Cardiac muscle cell (in vitro differentiated cells and primary cell): ENCODE results near the gene GALNT9. TPM values are rescaled to one million over a fixed set of nuclear protein-coding genes. Genes with fewer than 3 reads are reported as not detected.

ENCODE experiments used
- DNase-seq, 2 donors: peaks; one replicate each; pipeline versions ENCODE4 v3.0.0 to v3.0.0-alpha.2; 2010 to 2017; ENCODE audit warnings: low read depth in 1 of 2, low spot score in 1 of 2
- H3K27ac ChIP-seq: fragments of 200-600 bp; sonication (generic); 2 replicates; pipeline ENCODE4 v1.5.1; 2016
- H3K27me3 ChIP-seq: fragments of 200-600 bp; sonication (generic); 2 replicates; pipeline ENCODE4 v1.6.0; 2016; ENCODE audit warnings: control low read depth
- H3K36me3 ChIP-seq: fragments of 200-600 bp; sonication (generic); 2 replicates; pipeline ENCODE4 v1.5.1; 2016; ENCODE audit warnings: control low read depth
- H3K4me1 ChIP-seq: fragments of 200-600 bp; sonication (generic); 2 replicates; pipeline ENCODE4 v1.8.1; 2017; ENCODE audit warnings: low read depth, mild to moderate bottlenecking, mixed run types
- H3K4me3 ChIP-seq: fragments of 200-600 bp; sonication (generic); 2 replicates; pipeline ENCODE4 v1.5.1; 2016; ENCODE audit warnings: mild to moderate bottlenecking
- H3K9me3 ChIP-seq: fragments of 200-600 bp; sonication (generic); 2 replicates; pipeline ENCODE4 v1.5.1; 2017; ENCODE audit warnings: low read depth, mild to moderate bottlenecking, control low read depth
- polyA plus RNA-seq: library from polyadenylated mRNA; unstranded; fragments of >200 nt; fragmentation: Nextera tagmentation; extraction: Ambion mirVana; gene quantifications from 2 replicates; pipeline ENCODE4 v1.2.1, GENCODE V29; 2016
- total RNA-seq: library from RNA; depleted of rRNA; stranded (reverse); fragments of >200 nt; gene quantifications from 2 replicates; pipeline ENCODE4 v1.2.3, GENCODE V29; 2016
- TF ChIP-seq, protein P1 (sequence below): IDR thresholded peaks from 2 replicates; pipeline ENCODE4 v1.5.1; 2012; ENCODE audit warnings: low read depth, mild to moderate bottlenecking, low read length

GALNT9 gene
- total and polyA plus RNA-seq, 2 experiments from 2014 or later, result 0.42 to 0.45 TPM

DNA sequence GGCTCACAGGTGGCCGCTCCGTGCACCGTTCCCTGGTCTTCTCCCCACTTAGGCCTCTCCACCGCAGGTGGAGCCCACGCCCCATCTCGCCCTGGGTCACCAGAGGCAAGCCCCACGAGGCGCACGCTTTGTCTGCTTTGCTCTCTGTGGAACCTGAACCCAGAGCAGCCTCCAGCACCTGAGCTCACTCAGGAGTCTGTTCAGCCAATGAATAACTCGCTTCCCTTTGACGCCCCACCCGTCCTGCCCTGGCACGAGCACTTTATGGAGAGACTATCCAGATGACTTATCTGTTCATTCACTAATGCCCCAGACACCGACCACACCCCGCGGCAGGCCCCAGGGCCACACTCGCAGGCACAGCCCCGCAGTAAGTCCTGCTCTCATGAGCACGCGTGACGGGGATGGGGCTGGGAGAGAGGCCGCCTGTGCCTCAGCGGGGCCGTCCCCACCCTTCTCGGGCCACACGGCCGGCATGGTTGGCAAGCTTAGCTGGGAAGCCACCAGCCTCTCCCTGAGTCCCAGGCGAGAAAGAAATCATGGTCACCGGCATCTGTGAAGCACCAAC is 100.1 kb downstream of the GALNT9 start:
- peaks cover 10% of the 10 kb centered on the region for H3K27me3 ChIP-seq
- H3K4me3 ChIP-seq, result no peak overlapping the region
- no peak overlapping the region for H3K27ac ChIP-seq
- no peaks in the 10 kb centered on the region for H3K4me1 ChIP-seq
- TF ChIP-seq, protein P1, sequence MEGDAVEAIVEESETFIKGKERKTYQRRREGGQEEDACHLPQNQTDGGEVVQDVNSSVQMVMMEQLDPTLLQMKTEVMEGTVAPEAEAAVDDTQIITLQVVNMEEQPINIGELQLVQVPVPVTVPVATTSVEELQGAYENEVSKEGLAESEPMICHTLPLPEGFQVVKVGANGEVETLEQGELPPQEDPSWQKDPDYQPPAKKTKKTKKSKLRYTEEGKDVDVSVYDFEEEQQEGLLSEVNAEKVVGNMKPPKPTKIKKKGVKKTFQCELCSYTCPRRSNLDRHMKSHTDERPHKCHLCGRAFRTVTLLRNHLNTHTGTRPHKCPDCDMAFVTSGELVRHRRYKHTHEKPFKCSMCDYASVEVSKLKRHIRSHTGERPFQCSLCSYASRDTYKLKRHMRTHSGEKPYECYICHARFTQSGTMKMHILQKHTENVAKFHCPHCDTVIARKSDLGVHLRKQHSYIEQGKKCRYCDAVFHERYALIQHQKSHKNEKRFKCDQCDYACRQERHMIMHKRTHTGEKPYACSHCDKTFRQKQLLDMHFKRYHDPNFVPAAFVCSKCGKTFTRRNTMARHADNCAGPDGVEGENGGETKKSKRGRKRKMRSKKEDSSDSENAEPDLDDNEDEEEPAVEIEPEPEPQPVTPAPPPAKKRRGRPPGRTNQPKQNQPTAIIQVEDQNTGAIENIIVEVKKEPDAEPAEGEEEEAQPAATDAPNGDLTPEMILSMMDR, result no peak
- no peaks in the 10 kb centered on the region for H3K9me3 ChIP-seq
- H3K36me3 ChIP-seq, result no peaks in the 10 kb centered on the region
- DNase-seq, result no peak

DNA sequence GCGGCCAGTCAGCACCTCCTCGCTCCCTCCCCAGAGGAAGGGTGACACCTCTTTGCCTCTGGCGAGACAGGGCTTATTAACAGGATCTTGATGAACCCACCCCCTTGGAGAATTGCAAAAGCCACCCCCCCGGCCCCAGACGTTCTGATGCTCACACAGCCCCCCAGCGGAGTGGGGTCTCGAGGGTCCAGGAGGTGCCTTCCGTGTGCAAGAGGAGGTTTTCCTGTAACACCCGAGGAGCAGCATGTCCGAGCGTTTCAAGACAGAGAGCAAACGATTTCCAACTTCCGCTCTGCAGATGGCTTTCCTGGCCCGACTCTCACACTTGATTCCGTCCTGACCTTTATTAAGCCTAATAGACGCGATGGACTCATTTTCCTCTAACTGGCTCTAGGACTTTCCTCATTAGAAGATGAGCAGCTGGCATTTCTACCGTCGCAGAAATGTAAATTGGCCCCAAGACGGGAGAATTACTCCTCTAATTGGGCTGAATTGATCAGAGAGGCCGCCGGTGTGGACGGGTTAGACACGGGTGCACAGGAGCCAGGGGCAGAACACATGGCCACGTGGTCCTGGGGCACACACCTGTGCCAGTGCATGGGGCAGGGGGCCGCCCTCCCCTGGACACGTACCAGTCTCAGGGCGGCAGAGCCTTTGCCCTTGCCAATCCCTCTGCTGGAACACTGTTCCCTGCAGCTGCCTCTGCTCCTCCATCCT is 100.8 kb downstream of the GALNT9 start:
- no peaks in the 10 kb centered on the region for H3K9me3 ChIP-seq
- no peaks in the 10 kb centered on the region for H3K4me1 ChIP-seq
- TF ChIP-seq, protein P1, result no peak
- no peak overlapping the region for H3K27ac ChIP-seq
- H3K36me3 ChIP-seq, result no peaks in the 10 kb centered on the region
- H3K27me3 ChIP-seq, result peaks cover 10% of the 10 kb centered on the region
- no peak overlapping the region for H3K4me3 ChIP-seq
- DNase-seq, result no peak

DNA sequence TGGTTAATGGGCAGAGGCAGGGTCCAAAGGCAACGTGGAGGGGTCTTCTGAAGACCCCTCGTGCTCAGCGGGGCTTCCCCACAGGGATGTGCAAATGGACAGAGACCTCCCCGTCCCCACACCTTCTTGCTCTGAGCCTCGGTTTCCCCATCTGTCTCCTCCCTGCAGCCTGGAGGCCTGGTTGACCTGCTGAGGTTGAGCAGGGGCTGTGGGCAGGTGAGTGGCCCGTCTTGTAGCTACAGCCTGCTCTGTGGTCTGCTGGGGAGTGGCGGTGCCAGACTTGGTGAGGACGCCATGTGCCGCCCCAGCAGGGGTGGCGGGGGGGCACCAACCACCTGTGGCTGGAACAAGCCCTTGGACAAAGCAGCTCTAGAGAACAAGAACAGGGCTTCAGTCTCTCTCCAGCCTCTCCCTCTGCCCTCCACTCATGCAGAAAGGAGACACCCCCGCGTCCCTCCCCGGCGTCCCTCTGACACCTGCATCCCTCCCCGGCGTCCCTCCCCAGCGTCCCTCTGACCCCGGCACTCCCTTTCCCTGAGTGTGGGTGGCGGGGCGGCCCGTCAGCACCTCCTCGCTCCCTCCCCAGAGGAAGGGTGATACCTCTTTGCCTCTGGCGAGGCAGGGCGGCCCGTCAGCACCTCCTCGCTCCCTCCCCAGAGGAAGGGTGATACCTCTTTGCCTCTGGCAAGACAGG is 101.5 kb downstream of the GALNT9 start:
- no peak overlapping the region for H3K27ac ChIP-seq
- H3K4me1 ChIP-seq, result no peaks in the 10 kb centered on the region
- no peak for DNase-seq
- H3K36me3 ChIP-seq, result no peaks in the 10 kb centered on the region
- H3K27me3 ChIP-seq, result peaks cover 10% of the 10 kb centered on the region
- no peak overlapping the region for H3K4me3 ChIP-seq
- TF ChIP-seq, protein P1, result no peak
- H3K9me3 ChIP-seq, result no peaks in the 10 kb centered on the region

DNA sequence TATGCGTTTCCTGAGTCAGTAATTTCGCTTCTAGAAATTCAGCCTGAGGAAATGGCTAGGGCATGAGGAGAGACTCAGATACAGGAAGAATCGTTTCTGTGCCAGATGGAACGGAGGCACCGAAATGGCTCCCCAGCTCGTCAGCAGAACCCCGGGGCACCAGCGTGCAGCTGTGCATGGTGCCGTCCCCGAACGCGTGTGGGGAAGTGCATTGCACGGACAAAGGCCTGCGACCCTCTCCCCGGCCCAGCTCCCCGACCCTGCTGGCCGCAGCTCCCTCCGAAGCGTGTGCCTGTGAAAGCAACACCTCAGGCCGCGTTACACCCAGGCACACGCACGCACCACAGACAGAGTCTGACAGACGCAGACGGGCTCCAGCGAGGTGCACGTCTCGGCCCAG is 102.3 kb downstream of the GALNT9 start:
- no peak overlapping the region for H3K4me3 ChIP-seq
- no peak for DNase-seq
- no peaks in the 10 kb centered on the region for H3K36me3 ChIP-seq
- H3K9me3 ChIP-seq, result no peaks in the 10 kb centered on the region
- TF ChIP-seq, protein P1, result no peak
- H3K27me3 ChIP-seq, result peaks cover 10% of the 10 kb centered on the region
- no peak overlapping the region for H3K27ac ChIP-seq
- no peaks in the 10 kb centered on the region for H3K4me1 ChIP-seq

DNA sequence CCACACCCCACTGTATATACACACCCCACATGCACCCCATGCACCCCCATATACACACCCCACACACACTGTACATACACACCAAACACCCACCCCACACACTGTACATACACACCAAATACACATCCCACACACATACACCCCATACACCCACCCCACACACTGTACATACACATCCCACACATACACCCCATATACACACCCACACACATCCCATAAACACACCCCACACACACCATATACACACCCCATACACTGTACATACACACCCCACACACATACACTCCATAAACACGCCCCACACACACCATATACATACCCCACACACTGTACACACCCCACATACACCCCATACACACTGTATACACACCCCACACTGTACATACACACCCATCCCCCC is 102.8 kb downstream of the GALNT9 start:
- TF ChIP-seq, protein P1, result no peak
- Histone ChIP-seq H3K27ac (no peak overlapping the region), H3K36me3 (no peaks in the 10 kb centered on the region), H3K9me3 (no peaks in the 10 kb centered on the region), H3K4me1 (no peaks in the 10 kb centered on the region), H3K4me3 (no peak overlapping the region), H3K27me3 (peaks cover 10% of the 10 kb centered on the region)
- DNase-seq, result no peak
